Right ventricle myocardium inferior (tissue), 1 donor: ENCODE results near the gene SEC23IP. TPM values are rescaled to one million over a fixed set of nuclear protein-coding genes. Genes with fewer than 3 reads are reported as not detected.

Experiments used
- ATAC-seq: fragments of 200-7000 bp; cut with Tn5 transposase; one replicate; pipeline ENCODE4 v1.9.1; 2020; ENCODE audit warnings: mild to moderate bottlenecking, moderate library complexity
- DNase-seq: peaks from one replicate; pipeline ENCODE4 v3.0.0; 2021; ENCODE audit errors: missing footprints
- intact Hi-C: fragments of 100-400 bp; cut with DNase I; formaldehyde crosslinking; loops from one replicate; pipeline ENCODE4 v1.11.0; 2022
- microRNA-seq: library from miRNA; unstranded; fragments of <30 nt; microRNA quantifications from one replicate; pipeline ENCODE4 v1.2.0, GENCODE V29; 2020
- total RNA-seq: library from RNA; stranded (reverse); fragmentation: NEBNext Ultra II Directional; extraction: Animal tissue kit (Norgen Biotek cat#: 25700); gene quantifications from one replicate; pipeline ENCODE4 v1.2.1, GENCODE V29; 2021
- donor health status: DM: no; HTN: yes; CAD: no; lungs with severe emphysema.

SEC23IP gene
- total RNA-seq, 1 donor from 2014 or later: 23.5 TPM

GRCh38 chr10:119989966-119990365, 97.4 kb downstream of the SEC23IP start:
- ATAC-seq: no peak
- intact Hi-C loops: no loop called here

DNA sequence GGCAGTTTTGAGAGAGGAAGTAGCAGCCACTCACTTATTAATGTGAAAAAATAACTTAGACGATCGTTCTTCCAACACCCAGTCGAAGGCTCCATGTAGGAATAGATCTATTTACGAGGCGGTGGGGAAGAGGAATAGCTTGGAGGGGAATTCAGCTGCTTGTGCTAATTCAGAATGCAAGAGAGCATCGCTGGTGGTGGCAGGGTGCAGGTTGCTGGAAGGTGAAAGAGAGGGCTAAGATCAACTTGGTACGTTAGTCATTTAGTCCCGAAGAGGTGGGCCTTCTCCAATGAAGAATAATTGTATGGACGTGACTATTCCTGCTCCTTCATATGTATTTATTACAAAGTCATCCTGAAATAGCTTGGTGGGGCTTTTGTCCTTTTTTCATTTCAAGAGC, 98.5 kb downstream of the SEC23IP start:
- DNase-seq: no peak
- no peak for ATAC-seq
- intact Hi-C loops: no loop called here

More at GRCh38 chr10:119989966-119990365, 97.4 kb downstream of the SEC23IP start:
- DNase-seq: no peak

- no peak for DNase-seq
- ATAC-seq: no peak
- intact Hi-C loops: no loop called here
Measured at GRCh38 chr10:119991816-119992215, 99.3 kb downstream of the SEC23IP start.

Small RNAs within 50 kb of the gene (microRNA-seq; reads per million reads assigned to microRNA genes)
- gene MIR4682: not detected

Other genes starting within 250 kb of the SEC23IP start
- gene BAG3, start 241.3 kb upstream of the SEC23IP start, total RNA-seq: 152 TPM
- 4.0 TPM for gene INPP5F, start 166.7 kb upstream of the SEC23IP start, total RNA-seq
- 30.5 TPM for gene MCMBP, start 19.9 kb upstream of the SEC23IP start, total RNA-seq